H54 (cell line): ENCODE data around the gene IRAK1.
A peak's percentile ranks its signal among the peaks of the same experiment; 100 is the strongest.

Source experiments
- DNase-seq: peaks from one replicate; pipeline ENCODE4 v3.0.0; 2011; ENCODE audit warnings: low spot score, mixed read lengths; ENCODE audit not compliant: insufficient read length
- FAIRE-seq: peaks from 3 replicates; lab custom pipeline; 2011; peaks lifted over from hg19 to GRCh38; lab: Jason Lieb, UNC
- POLR2A ChIP-seq: IDR thresholded peaks from 2 replicates; pipeline ENCODE4 v1.6.1; 2011; ENCODE audit warnings: low read depth, mild to moderate bottlenecking, low read length

The IRAK1 gene

DNA sequence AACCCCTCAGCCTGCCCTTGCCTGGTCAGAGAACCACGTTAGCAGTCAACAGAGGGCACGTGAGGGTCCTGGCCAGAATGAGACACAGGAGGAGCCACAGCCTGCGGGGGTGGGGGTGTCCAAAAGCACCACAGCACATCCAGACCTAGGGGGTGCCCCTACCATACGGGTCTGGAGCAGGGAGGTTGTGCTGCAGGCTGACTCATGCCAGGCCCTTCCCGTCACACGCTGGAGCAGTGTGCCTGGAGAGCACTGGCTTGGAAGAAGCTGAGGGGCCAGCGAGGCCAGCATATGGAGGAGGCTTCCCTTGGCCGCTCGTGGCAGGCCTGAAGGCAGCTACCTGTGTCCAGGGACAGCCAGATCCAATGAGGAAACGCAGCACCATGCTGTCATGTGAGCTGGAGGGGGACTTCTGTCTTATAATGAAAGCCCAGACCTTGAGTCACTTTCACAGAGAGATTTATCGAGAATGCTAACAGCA lies 1.5 kb upstream of the IRAK1 start:
- TF ChIP-seq POLR2A, result no peak
- FAIRE-seq, result no peak

GRCh38 chrX:154020536-154021115 lies 924 bp upstream of the IRAK1 start:
- no peak for TF ChIP-seq POLR2A
- DNase-seq, result no peak
- no peak for FAIRE-seq

More for the DNA sequence above, 1.5 kb upstream of the IRAK1 start:
- DNase-seq, result peak; percentile 63

- FAIRE-seq (no peak), DNase-seq (no peak)
- no peak for TF ChIP-seq POLR2A
Observed at GRCh38 chrX:154019061-154019621, 561 bp downstream of the IRAK1 start.

- no peak for TF ChIP-seq POLR2A
- FAIRE-seq (no peak), DNase-seq (no peak)
Observed at GRCh38 chrX:154018518-154019060, 1.1 kb downstream of the IRAK1 start.

- no peak for TF ChIP-seq POLR2A
- no peak for DNase-seq
- no peak for FAIRE-seq
Observed at GRCh38 chrX:154017766-154018517, 1.8 kb downstream of the IRAK1 start.

DNA sequence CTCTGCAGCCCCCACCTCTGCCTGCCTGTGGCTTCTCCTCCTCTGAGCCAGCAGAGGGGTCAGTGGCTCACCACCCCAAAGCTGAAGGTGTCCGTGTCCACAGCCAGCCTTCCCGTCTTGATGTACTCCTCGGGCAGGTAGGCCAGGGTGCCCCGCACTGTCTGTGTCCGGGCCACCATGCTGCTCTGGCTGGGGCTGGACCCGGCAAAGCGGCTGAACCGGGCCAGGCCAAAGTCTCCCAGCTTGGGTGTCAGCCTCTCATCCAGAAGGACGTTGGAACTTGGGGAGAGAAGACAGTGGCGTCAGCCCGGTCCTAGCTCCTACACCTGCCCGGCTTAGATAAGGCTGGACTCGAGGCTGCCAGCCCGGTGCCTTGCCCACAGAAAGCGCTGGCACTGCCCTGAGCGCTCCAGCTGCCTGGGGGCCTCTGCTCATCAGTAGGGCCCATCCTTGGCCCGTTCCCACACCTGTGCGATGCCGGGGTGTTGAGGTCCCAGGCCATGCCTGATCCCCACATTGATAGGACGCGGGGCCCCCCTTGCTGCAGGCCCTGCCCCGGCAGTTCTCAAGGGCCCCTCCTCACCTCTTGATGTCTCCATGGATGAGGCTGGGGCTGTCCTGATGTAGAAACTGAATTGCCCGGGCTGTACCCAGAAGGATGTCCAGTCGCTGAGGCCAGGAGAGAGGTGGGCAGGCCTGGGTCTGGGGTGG lies 3.2 kb downstream of the IRAK1 start:
- FAIRE-seq, result no peak
- no peak for TF ChIP-seq POLR2A
- DNase-seq, result no peak

- TF ChIP-seq POLR2A, result no peak
- FAIRE-seq (no peak), DNase-seq (no peak)
Observed at GRCh38 chrX:154015581-154016264, 4.0 kb downstream of the IRAK1 start.

GRCh38 chrX:154014429-154015380 lies 5.0 kb downstream of the IRAK1 start:
- FAIRE-seq, result no peak
- TF ChIP-seq POLR2A, result no peak
- DNase-seq, result no peak

GRCh38 chrX:154013614-154014360 lies 5.9 kb downstream of the IRAK1 start:
- FAIRE-seq (no peak), DNase-seq (no peak)
- TF ChIP-seq POLR2A, result no peak

- FAIRE-seq, result no peak
Observed at GRCh38 chrX:154013001-154013421, 6.7 kb downstream of the IRAK1 start.

GRCh38 chrX:154012336-154012991 lies 7.2 kb downstream of the IRAK1 start:
- TF ChIP-seq POLR2A, result no peak
- DNase-seq, result no peak
- FAIRE-seq, result no peak

More at GRCh38 chrX:154013001-154013421, 6.7 kb downstream of the IRAK1 start:
- TF ChIP-seq POLR2A, result no peak
- no peak for DNase-seq
